ACC112 (cell line): Measurements from ENCODE around the gene ROS1.

ENCODE experiments used
- H2AFZ ChIP-seq: fragments of 200-600 bp; sonication (generic); one replicate; pipeline ENCODE4 v1.6.0; 2017; ENCODE audit warnings: antibody characterized with exemption, low read length; ENCODE audit not compliant: unreplicated experiment
- H3K27ac ChIP-seq: fragments of 200-600 bp; sonication (generic); 2 replicates; pipeline ENCODE4 v1.5.1; 2014; ENCODE audit warnings: low read depth, mild to moderate bottlenecking, antibody characterized with exemption, low read length, moderate library complexity
- H3K27me3 ChIP-seq: fragments of 200-600 bp; sonication (generic); 2 replicates; pipeline ENCODE4 v1.6.1; 2014; ENCODE audit warnings: mild to moderate bottlenecking, antibody characterized with exemption, low read length, moderate library complexity, mixed read lengths; ENCODE audit not compliant: insufficient read depth
- H3K36me3 ChIP-seq: fragments of 200-600 bp; sonication (generic); 2 replicates; pipeline ENCODE4 v1.6.1; 2016; ENCODE audit warnings: mild to moderate bottlenecking, antibody characterized with exemption, low read length, moderate library complexity, mixed read lengths; ENCODE audit not compliant: insufficient read depth
- H3K4me1 ChIP-seq: fragments of 200-600 bp; sonication (generic); one replicate; pipeline ENCODE4 v1.6.1; 2016; ENCODE audit warnings: low read length, mixed read lengths; ENCODE audit not compliant: insufficient read depth, unreplicated experiment, control insufficient read depth
- H3K4me3 ChIP-seq: fragments of 200-600 bp; sonication (generic); 2 replicates; pipeline ENCODE4 v1.5.1; 2014; ENCODE audit warnings: mild to moderate bottlenecking, low read depth, low read length
- H3K79me2 ChIP-seq: fragments of 200-600 bp; sonication (generic); one replicate; pipeline ENCODE4 v1.6.0; 2016; ENCODE audit warnings: low read length; ENCODE audit not compliant: control insufficient read depth, unreplicated experiment, insufficient read depth

Gene ROS1

GRCh38 chr6:117346142-117346930, 79.4 kb downstream of the ROS1 start:
- no peaks in the 10 kb centered on the region for H3K27me3 ChIP-seq
- H3K4me3 ChIP-seq, result peak overlapping the region; percentile 62
- H3K4me1 ChIP-seq, result peaks cover 5% of the 10 kb centered on the region
- no peak overlapping the region for H3K27ac ChIP-seq
- no peaks in the 10 kb centered on the region for H3K79me2 ChIP-seq
- H3K36me3 ChIP-seq, result no peaks in the 10 kb centered on the region
- H2AFZ ChIP-seq, result peak overlapping the region; percentile 97

- no peaks in the 10 kb centered on the region for H3K79me2 ChIP-seq
- peaks cover 5% of the 10 kb centered on the region for H3K4me1 ChIP-seq
- H2AFZ ChIP-seq, result no peak overlapping the region
- no peaks in the 10 kb centered on the region for H3K36me3 ChIP-seq
- no peak overlapping the region for H3K27ac ChIP-seq
- no peaks in the 10 kb centered on the region for H3K27me3 ChIP-seq
- no peak overlapping the region for H3K4me3 ChIP-seq
Measured at GRCh38 chr6:117345292-117345610, 80.5 kb downstream of the ROS1 start.

GRCh38 chr6:117344444-117345291, 81.1 kb downstream of the ROS1 start:
- no peaks in the 10 kb centered on the region for H3K79me2 ChIP-seq
- H3K4me1 ChIP-seq, result peaks cover 5% of the 10 kb centered on the region
- H3K4me3 ChIP-seq, result no peak overlapping the region
- no peak overlapping the region for H3K27ac ChIP-seq
- no peaks in the 10 kb centered on the region for H3K36me3 ChIP-seq
- no peak overlapping the region for H2AFZ ChIP-seq
- H3K27me3 ChIP-seq, result no peaks in the 10 kb centered on the region

GRCh38 chr6:117338567-117338966, 87.2 kb downstream of the ROS1 start:
- no peak overlapping the region for H2AFZ ChIP-seq
- H3K79me2 ChIP-seq, result no peaks in the 10 kb centered on the region
- H3K27ac ChIP-seq, result no peak overlapping the region
- H3K36me3 ChIP-seq, result no peaks in the 10 kb centered on the region
- H3K4me3 ChIP-seq, result no peak overlapping the region
- H3K27me3 ChIP-seq, result peaks cover 3% of the 10 kb centered on the region; the same call in 1 of the 2 replicates
- H3K4me1 ChIP-seq, result no peaks in the 10 kb centered on the region

DNA sequence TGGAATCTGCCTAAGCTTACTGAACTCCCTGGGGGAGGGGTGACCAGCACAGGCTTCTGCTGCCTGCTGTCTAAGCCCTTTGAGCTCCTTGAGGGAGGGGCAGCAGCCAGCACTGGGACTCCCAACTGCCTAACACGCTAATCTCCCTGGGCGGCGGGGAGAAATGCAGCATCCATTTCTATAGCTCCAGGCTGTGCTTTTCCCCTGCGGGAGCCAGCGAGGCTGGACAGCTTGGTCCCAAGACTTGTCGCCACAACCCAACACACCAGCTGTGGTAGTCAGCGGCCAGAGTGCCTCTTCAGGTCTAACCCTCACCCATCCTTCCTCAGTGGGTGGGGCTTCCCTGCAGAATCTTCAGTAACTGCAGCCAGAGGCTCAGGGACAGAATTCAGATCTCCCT, 95.8 kb downstream of the ROS1 start:
- Histone ChIP-seq H3K27me3 (peaks cover 13% of the 10 kb centered on the region; the same call in 1 of the 2 replicates), H3K27ac (no peak overlapping the region), H3K79me2 (no peaks in the 10 kb centered on the region), H3K36me3 (no peaks in the 10 kb centered on the region), H3K4me1 (no peaks in the 10 kb centered on the region), H2AFZ (no peak overlapping the region), H3K4me3 (no peak overlapping the region)

- Histone ChIP-seq H3K4me1 (no peaks in the 10 kb centered on the region), H3K79me2 (no peaks in the 10 kb centered on the region), H2AFZ (no peak overlapping the region), H3K27me3 (peaks cover 13% of the 10 kb centered on the region; the same call in 1 of the 2 replicates), H3K36me3 (no peaks in the 10 kb centered on the region), H3K4me3 (no peak overlapping the region), H3K27ac (no peak overlapping the region)
Measured at GRCh38 chr6:117328500-117328899, 97.2 kb downstream of the ROS1 start.

- H2AFZ ChIP-seq, result no peak overlapping the region
- H3K27me3 ChIP-seq, result peaks cover 13% of the 10 kb centered on the region; the same call in 1 of the 2 replicates
- no peak overlapping the region for H3K27ac ChIP-seq
- H3K79me2 ChIP-seq, result no peaks in the 10 kb centered on the region
- no peaks in the 10 kb centered on the region for H3K36me3 ChIP-seq
- no peaks in the 10 kb centered on the region for H3K4me1 ChIP-seq
- H3K4me3 ChIP-seq, result no peak overlapping the region
Measured at GRCh38 chr6:117328005-117328389, 97.7 kb downstream of the ROS1 start.

- no peak overlapping the region for H2AFZ ChIP-seq
- no peaks in the 10 kb centered on the region for H3K36me3 ChIP-seq
- H3K4me3 ChIP-seq, result no peak overlapping the region
- H3K27ac ChIP-seq, result no peak overlapping the region
- H3K4me1 ChIP-seq, result no peaks in the 10 kb centered on the region
- no peaks in the 10 kb centered on the region for H3K79me2 ChIP-seq
- peaks cover 13% of the 10 kb centered on the region; the same call in 1 of the 2 replicates for H3K27me3 ChIP-seq
Measured at GRCh38 chr6:117327149-117328004, 98.4 kb downstream of the ROS1 start.

- Histone ChIP-seq H3K36me3 (no peaks in the 10 kb centered on the region), H3K4me3 (no peak overlapping the region), H3K79me2 (no peaks in the 10 kb centered on the region), H3K27ac (no peak overlapping the region), H2AFZ (no peak overlapping the region), H3K4me1 (no peaks in the 10 kb centered on the region), H3K27me3 (peaks cover 13% of the 10 kb centered on the region; the same call in 1 of the 2 replicates)
Measured at GRCh38 chr6:117326396-117326795, 99.3 kb downstream of the ROS1 start.

GRCh38 chr6:117317261-117317660, 108.5 kb downstream of the ROS1 start:
- Histone ChIP-seq H2AFZ (no peak overlapping the region), H3K27ac (no peak overlapping the region)

More at GRCh38 chr6:117317261-117317660, 108.5 kb downstream of the ROS1 start:
- Histone ChIP-seq H3K27me3 (no peaks in the 10 kb centered on the region), H3K4me3 (no peak overlapping the region), H3K4me1 (no peaks in the 10 kb centered on the region), H3K36me3 (no peaks in the 10 kb centered on the region), H3K79me2 (no peaks in the 10 kb centered on the region)
